SK-N-MC (cell line): ENCODE measurements around the gene LGALS9B.
"Not testable (repeated sequence)": the region's sequence is repeated elsewhere in the genome, so short reads cannot be mapped to it uniquely, and the experiment has no call there.

ENCODE experiments used
- EZH2 ChIP-seq: fragments of 200-600 bp; sonication (generic); IDR thresholded peaks from one replicate; pipeline ENCODE4 v1.6.1; 2017; ENCODE audit warnings: antibody characterized with exemption
- POLR2AphosphoS5 ChIP-seq: IDR thresholded peaks from 2 replicates; pipeline ENCODE4 v1.6.1; 2012; ENCODE audit warnings: mild to moderate bottlenecking, low read depth, low read length, borderline replicate concordance

DNA sequence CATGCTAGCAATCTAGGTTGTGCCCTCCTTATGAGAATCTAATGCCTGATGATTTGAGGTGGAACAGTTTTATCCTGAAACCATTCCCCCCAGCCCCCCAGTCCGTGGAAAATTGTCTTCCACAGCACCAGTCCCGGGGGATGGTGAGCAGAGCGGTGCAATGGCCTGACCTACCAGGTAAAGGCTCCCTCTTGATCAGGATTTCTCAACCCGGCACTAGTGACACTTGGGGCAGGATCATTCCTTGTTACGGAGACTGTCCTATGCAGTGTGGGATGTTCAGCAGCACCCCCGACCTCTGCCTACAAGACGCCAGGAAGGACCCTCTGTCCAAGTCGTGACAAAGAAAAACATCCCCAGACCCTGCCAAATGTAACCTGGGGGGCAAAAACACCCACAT is 34.0 kb downstream of the LGALS9B start:
- TF ChIP-seq POLR2AphosphoS5, EZH2: not testable (repeated sequence)
